Panc1 (cell line): ENCODE data around the gene AFF2. TPM values are rescaled to one million over a fixed set of nuclear protein-coding genes. Genes with fewer than 3 reads are reported as not detected.

Source experiments
- ATAC-seq: fragments of 200-7000 bp; cut with Tn5 transposase; 2 replicates; pipeline ENCODE4 v1.9.1; 2020; ENCODE audit warnings: mild to moderate bottlenecking, moderate library complexity
- BruUV-seq: library from RNA; stranded (reverse); fragments of 400-500 nt; replicated peaks from 2 replicates; lab custom pipeline; 2021; lab: Mats Ljungman, UMichigan
- CTCF ChIA-PET: fragments of 300-600 bp; sonication (Branson Sonifier 250); formaldehyde crosslinking; loops from one replicate; lab custom pipeline; 2022; ENCODE audit warnings: antibody characterized with exemption; lab: Charles Lee
- POLR2A ChIA-PET: fragments of 300-600 bp; sonication (Branson Sonifier 250); formaldehyde crosslinking; loops from one replicate; lab custom pipeline; 2022; ENCODE audit warnings: antibody characterized with exemption; lab: Charles Lee
- DNase-seq: peaks from one replicate; pipeline ENCODE4 v3.0.0-alpha.2; 2010; ENCODE audit warnings: low read depth, low spot score
- H3K27ac ChIP-seq: 2 replicates; pipeline ENCODE4 v1.5.1; 2011; ENCODE audit warnings: mild to moderate bottlenecking, low read length, inconsistent platforms
- H3K27me3 ChIP-seq: fragments of 200-500 bp; sonication (Bioruptor generic); 2 replicates; pipeline ENCODE4 v1.6.0; 2014; ENCODE audit warnings: low read length, inconsistent platforms; ENCODE audit not compliant: control insufficient read depth, insufficient read depth
- H3K36me3 ChIP-seq: fragments of 200-500 bp; sonication (Bioruptor generic); 2 replicates; pipeline ENCODE4 v1.5.1; 2014; ENCODE audit warnings: inconsistent platforms, mild to moderate bottlenecking, low read length, moderate library complexity; ENCODE audit not compliant: control insufficient read depth, insufficient read depth
- H3K4me1 ChIP-seq: 2 replicates; pipeline ENCODE4 v1.5.1; 2011; ENCODE audit warnings: inconsistent platforms, mild to moderate bottlenecking, low read length, moderate library complexity; ENCODE audit not compliant: control insufficient read depth, insufficient read depth
- H3K4me3 ChIP-seq, 2 experiments: 2 replicates each; pipeline ENCODE4 v1.5.1; 2011 to 2012; ENCODE audit warnings: low read depth in 2 of 2, low read length in 2 of 2, mild to moderate bottlenecking in 2 of 2, inconsistent platforms in 1 of 2, moderate library complexity in 1 of 2
- H3K9me3 ChIP-seq: fragments of 200-500 bp; sonication (Bioruptor generic); 2 replicates; pipeline ENCODE4 v1.5.1; 2014; ENCODE audit warnings: low read depth, mild to moderate bottlenecking, inconsistent platforms, low read length, moderate library complexity; ENCODE audit not compliant: control insufficient read depth, insufficient read depth
- CTCF ChIP-seq: fragments of 450-650 bp; IDR thresholded peaks from 2 replicates; pipeline ENCODE4 v1.5.1; 2017; ENCODE audit warnings: mild to moderate bottlenecking
- POLR2AphosphoS5 ChIP-seq: IDR thresholded peaks from 2 replicates; pipeline ENCODE4 v1.6.1; 2012; ENCODE audit warnings: mild to moderate bottlenecking, low read depth, low read length, moderate library complexity
- REST ChIP-seq, 2 experiments: IDR thresholded peaks; 2 replicates each; pipeline ENCODE4 v1.6.1; 2011 to 2012; ENCODE audit warnings: low read depth in 2 of 2, control low read depth in 1 of 2, low read length in 1 of 2, mild to moderate bottlenecking in 1 of 2, moderate library complexity in 1 of 2; ENCODE audit not compliant: insufficient read depth in 1 of 2
- SIN3A ChIP-seq: IDR thresholded peaks from 2 replicates; pipeline ENCODE4 v1.6.1; 2012; ENCODE audit warnings: low read depth, mild to moderate bottlenecking, low read length, moderate library complexity, borderline replicate concordance; ENCODE audit not compliant: insufficient read depth
- TCF7L2 ChIP-seq: IDR thresholded peaks from 2 replicates; pipeline ENCODE4 v1.6.1; 2011; ENCODE audit warnings: mild to moderate bottlenecking, low read depth, low read length, inconsistent platforms
- in situ Hi-C: cut with HindIII; loops from 2 replicates; pipeline ENCODE4 v1.10.0; 2016; ENCODE audit warnings: low sequenced_read_pairs, low pct_unique_long_range_greater_than_20kb
- intact Hi-C: fragments of 100-400 bp; cut with micrococcal nuclease; formaldehyde crosslinking; loops from one replicate; pipeline ENCODE4 v1.10.0; 2022; ENCODE audit not compliant: unreplicated experiment
- total RNA-seq: library from RNA; stranded (reverse); gene quantifications from one replicate; pipeline ENCODE4 v1.2.1, GENCODE V29; 2021; ENCODE audit not compliant: unreplicated experiment

Gene AFF2
- total RNA-seq, 1 experiment from 2014 or later, result 0.05 TPM

- Histone ChIP-seq H3K36me3 (no peaks in the 10 kb centered on the region), H3K9me3 (no peaks in the 10 kb centered on the region), H3K4me3 (no peak overlapping the region), H3K4me1 (no peaks in the 10 kb centered on the region), H3K27me3 (no peaks in the 10 kb centered on the region), H3K27ac (no peak overlapping the region)
- no peak for TF ChIP-seq TCF7L2
- no peak for TF ChIP-seq REST (IDR thresholded peaks at IDR 0.05; ENCODE audit: insufficient read depth in 1 of 2, low read depth in 2 of 2, low read length in 1 of 2)
- no peak for TF ChIP-seq POLR2AphosphoS5
- no peak for TF ChIP-seq CTCF
- TF ChIP-seq SIN3A, result no peak
- ATAC-seq (no peak), DNase-seq (no peak)
- ChIA-PET POLR2A (no interaction called here), CTCF (no interaction called here)
- intact Hi-C loops, result no loop called here
- in situ Hi-C loops, result no loop called here
- no TSS peak for BruUV-seq
These were observed 537.0 kb downstream of the AFF2 start for GRCh38 chrX:149037281-149037870.

- ChIA-PET POLR2A (no interaction called here), CTCF (no interaction called here)
- Histone ChIP-seq H3K36me3 (no peaks in the 10 kb centered on the region), H3K4me3 (no peak overlapping the region), H3K27ac (no peak overlapping the region), H3K9me3 (no peaks in the 10 kb centered on the region), H3K27me3 (no peaks in the 10 kb centered on the region), H3K4me1 (no peaks in the 10 kb centered on the region)
- in situ Hi-C loops (no loop called here), intact Hi-C loops (no loop called here)
- DNase-seq (no peak), ATAC-seq (no peak)
- no TSS peak for BruUV-seq
- TF ChIP-seq POLR2AphosphoS5, result no peak
- no peak for TF ChIP-seq TCF7L2
- TF ChIP-seq REST (IDR thresholded peaks at IDR 0.05; ENCODE audit: insufficient read depth in 1 of 2, low read depth in 2 of 2, low read length in 1 of 2), result no peak
- TF ChIP-seq CTCF, result no peak
- TF ChIP-seq SIN3A, result no peak
These were observed 538.6 kb downstream of the AFF2 start for GRCh38 chrX:149039057-149039456.
